ENCODE data around the gene SLC4A9.
"Not testable (repeated sequence)": the region's sequence is repeated elsewhere in the genome, so short reads cannot be mapped to it uniquely, and the experiment has no call there.

SLC4A9 gene

GRCh38 chr5:140401362-140402257, 41.6 kb downstream of the SLC4A9 start, which contains the start of gene ANKHD1:
Gene ANKHD1 (plus strand): TSS chr5:140401833. CDS start chr5:140401968, 135 bp downstream.
- DNase-seq (ENCODE audit: low read depth) = peak; percentile 100

- DNase-seq (ENCODE audit: low read depth) = peak; percentile 11
Observed at GRCh38 chr5:140402258-140403074, 42.5 kb downstream of the SLC4A9 start.

GRCh38 chr5:140403613-140404012, 43.6 kb downstream of the SLC4A9 start:
- DNase-seq (ENCODE audit: low read depth) = no peak

- DNase-seq (ENCODE audit: low read depth) = no peak
Observed at GRCh38 chr5:140408750-140409241, 48.8 kb downstream of the SLC4A9 start.

GRCh38 chr5:140413230-140413629, 53.2 kb downstream of the SLC4A9 start:
- no peak for DNase-seq (ENCODE audit: low read depth)

GRCh38 chr5:140417235-140417634, 57.2 kb downstream of the SLC4A9 start:
- DNase-seq (ENCODE audit: low read depth) = no peak

- no peak for DNase-seq (ENCODE audit: low read depth)
Observed at GRCh38 chr5:140418862-140419520, 59.0 kb downstream of the SLC4A9 start.

GRCh38 chr5:140420226-140420570, 60.2 kb downstream of the SLC4A9 start:
- no peak for DNase-seq (ENCODE audit: low read depth)

GRCh38 chr5:140420665-140421361, 60.8 kb downstream of the SLC4A9 start:
- no peak for DNase-seq (ENCODE audit: low read depth)

GRCh38 chr5:140421375-140421774, 61.4 kb downstream of the SLC4A9 start:
- DNase-seq (ENCODE audit: low read depth) = not testable (repeated sequence)

GRCh38 chr5:140423609-140424008, 63.6 kb downstream of the SLC4A9 start:
- DNase-seq (ENCODE audit: low read depth) = no peak

- DNase-seq (ENCODE audit: low read depth) = no peak
Observed at GRCh38 chr5:140424135-140424534, 64.1 kb downstream of the SLC4A9 start.
